PC-3 (cell line): ENCODE results near the gene KAZN. TPM values are rescaled to one million over a fixed set of nuclear protein-coding genes. Genes with fewer than 3 reads are reported as not detected.

Source experiments
- ATAC-seq: fragments of 200-7000 bp; cut with Tn5 transposase; 2 replicates; pipeline ENCODE4 v1.9.1; 2020; ENCODE audit warnings: mild to moderate bottlenecking, moderate library complexity
- BruUV-seq: library from RNA; stranded (reverse); fragments of 400-500 nt; replicated peaks from 2 replicates; lab custom pipeline; 2021; lab: Mats Ljungman, UMichigan
- CTCF ChIA-PET: fragments of 300-600 bp; sonication (Branson Sonifier 250); formaldehyde crosslinking; loops from one replicate; lab custom pipeline; 2022; ENCODE audit warnings: antibody characterized with exemption; lab: Charles Lee
- POLR2A ChIA-PET: fragments of 300-600 bp; sonication (Branson Sonifier 250); formaldehyde crosslinking; loops from one replicate; lab custom pipeline; 2022; ENCODE audit warnings: antibody characterized with exemption; ENCODE audit not compliant: unreplicated experiment; lab: Charles Lee
- DNase-seq: peaks from one replicate; pipeline ENCODE4 v3.0.0-alpha.2; 2015
- H2AFZ ChIP-seq: fragments of 300-600 bp; sonication (generic); 2 replicates; pipeline ENCODE4 v1.6.0; 2016; ENCODE audit warnings: antibody characterized with exemption, low read length
- H3F3A ChIP-seq: fragments of 300-600 bp; sonication (generic); one replicate; pipeline ENCODE4 v1.6.0; 2017; ENCODE audit warnings: antibody characterized with exemption, low read length, control low read depth, mild to moderate bottlenecking; ENCODE audit not compliant: unreplicated experiment
- H3K27ac ChIP-seq: fragments of 300-600 bp; sonication (generic); 2 replicates; pipeline ENCODE4 v1.5.1; 2016; ENCODE audit warnings: mild to moderate bottlenecking, low read length
- H3K27me3 ChIP-seq: fragments of 300-600 bp; sonication (generic); 2 replicates; pipeline ENCODE4 v1.6.1; 2016; ENCODE audit warnings: low read length, mixed read lengths
- H3K36me3 ChIP-seq: fragments of 300-600 bp; sonication (generic); 2 replicates; pipeline ENCODE4 v1.6.1; 2016; ENCODE audit warnings: low read depth, mixed run types, low read length, mixed read lengths
- H3K4me1 ChIP-seq: fragments of 300-600 bp; sonication (generic); 2 replicates; pipeline ENCODE4 v1.5.1; 2016; ENCODE audit warnings: low read length; ENCODE audit not compliant: insufficient read depth
- H3K4me2 ChIP-seq: fragments of 300-600 bp; sonication (generic); 2 replicates; pipeline ENCODE4 v1.6.0; 2016; ENCODE audit warnings: low read length
- H3K4me3 ChIP-seq: fragments of 300-600 bp; sonication (generic); 2 replicates; pipeline ENCODE4 v1.5.1; 2016; ENCODE audit warnings: mild to moderate bottlenecking, low read length, mixed read lengths
- H3K79me2 ChIP-seq: fragments of 300-600 bp; sonication (generic); 2 replicates; pipeline ENCODE4 v1.6.1; 2017; ENCODE audit warnings: low read length, mixed read lengths
- H3K9ac ChIP-seq: fragments of 300-600 bp; sonication (generic); 2 replicates; pipeline ENCODE4 v1.6.0; 2016; ENCODE audit warnings: mild to moderate bottlenecking, low read length
- H3K9me2 ChIP-seq: fragments of 300-600 bp; sonication (generic); replicated peaks from 2 replicates; pipeline ENCODE4 v1.6.1; 2016; ENCODE audit warnings: mixed run types, low read length, mixed read lengths
- H3K9me3 ChIP-seq: fragments of 300-600 bp; sonication (generic); 2 replicates; pipeline ENCODE4 v1.6.1; 2016; ENCODE audit warnings: low read length, mixed read lengths
- H4K20me1 ChIP-seq: fragments of 300-600 bp; sonication (generic); 2 replicates; pipeline ENCODE4 v1.6.1; 2016; ENCODE audit warnings: low read length, mixed read lengths
- CTCF ChIP-seq: fragments of 300-600 bp; sonication (generic); conservative IDR thresholded peaks from 2 replicates; pipeline ENCODE4 v1.5.1; 2017; ENCODE audit warnings: antibody characterized with exemption, low read depth, mild to moderate bottlenecking, low read length
- EZH2 ChIP-seq: fragments of 300-600 bp; sonication (generic); IDR thresholded peaks from one replicate; pipeline ENCODE4 v1.6.1; 2017; ENCODE audit warnings: antibody characterized with exemption, mild to moderate bottlenecking, low read length; ENCODE audit not compliant: unreplicated experiment
- EZH2phosphoT487 ChIP-seq: fragments of 300-600 bp; sonication (generic); IDR thresholded peaks from 2 replicates; pipeline ENCODE4 v1.6.1; 2018; ENCODE audit warnings: mild to moderate bottlenecking, antibody characterized with exemption, low read length, borderline replicate concordance
- intact Hi-C: fragments of 100-400 bp; cut with micrococcal nuclease; formaldehyde crosslinking; loops from 2 replicates; pipeline ENCODE4 v1.9.0; 2023
- total RNA-seq: library from RNA; depleted of rRNA; stranded (reverse); fragments of >200 nt; gene quantifications from 2 replicates; pipeline ENCODE4 v1.2.3, GENCODE V29; 2014

Gene KAZN
- total RNA-seq, 1 experiment from 2014 or later, result 2.0 TPM

- Histone ChIP-seq H2AFZ (no peak overlapping the region), H3K4me1 (peaks cover 20% of the 10 kb centered on the region), H3K27me3 (no peaks in the 10 kb centered on the region), H3K27ac (no peak overlapping the region), H4K20me1 (no peaks in the 10 kb centered on the region), H3K9me2 (no peaks in the 10 kb centered on the region), H3K4me3 (no peak overlapping the region), H3K36me3 (no peaks in the 10 kb centered on the region), H3K9ac (no peak overlapping the region), H3F3A (no peaks in the 10 kb centered on the region), H3K9me3 (no peaks in the 10 kb centered on the region), H3K4me2 (no peak overlapping the region), H3K79me2 (no peaks in the 10 kb centered on the region)
- POLR2A ChIA-PET, result no interaction called here
- DNase-seq (no peak), ATAC-seq (no peak)
- CTCF ChIA-PET, result no interaction called here
- BruUV-seq, result no TSS peak
- TF ChIP-seq EZH2phosphoT487, result no peak
- TF ChIP-seq CTCF, result no peak
- TF ChIP-seq EZH2, result no peak
- intact Hi-C loops, result no loop called here
These were observed 163.0 kb downstream of the KAZN start for GRCh38 chr1:14761291-14762153.

- no peak overlapping the region for H3K4me3 ChIP-seq
- H2AFZ ChIP-seq, result no peak overlapping the region
- H3F3A ChIP-seq, result no peaks in the 10 kb centered on the region
- intact Hi-C loops, result no loop called here
- no peak overlapping the region for H3K9ac ChIP-seq
- BruUV-seq, result no TSS peak
- ChIA-PET CTCF (no interaction called here), POLR2A (no interaction called here)
- peaks cover 19% of the 10 kb centered on the region for H3K4me1 ChIP-seq
- TF ChIP-seq CTCF (no peak), EZH2phosphoT487 (no peak)
- no peaks in the 10 kb centered on the region; the same call in 1 of the 2 replicates for H3K9me2 ChIP-seq
- H3K79me2 ChIP-seq, result no peaks in the 10 kb centered on the region
- no peak overlapping the region for H3K27ac ChIP-seq
- H3K4me2 ChIP-seq, result no peak overlapping the region
- no peaks in the 10 kb centered on the region for H3K27me3 ChIP-seq
- DNase-seq, result no peak
- no peak for ATAC-seq
- no peaks in the 10 kb centered on the region for H4K20me1 ChIP-seq
- H3K9me3 ChIP-seq, result no peaks in the 10 kb centered on the region
- H3K36me3 ChIP-seq, result no peaks in the 10 kb centered on the region
These were observed 165.5 kb downstream of the KAZN start for GRCh38 chr1:14763977-14764376.

GRCh38 chr1:14765773-14766172, 167.3 kb downstream of the KAZN start:
- Histone ChIP-seq H3K9me2 (no peaks in the 10 kb centered on the region; the same call in 1 of the 2 replicates), H3K27ac (peak overlapping the region; percentile 41), H3K9me3 (no peaks in the 10 kb centered on the region), H4K20me1 (no peaks in the 10 kb centered on the region), H3K9ac (no peak overlapping the region), H3K4me1 (peaks cover 19% of the 10 kb centered on the region), H3K27me3 (no peaks in the 10 kb centered on the region), H3F3A (no peaks in the 10 kb centered on the region), H3K79me2 (no peaks in the 10 kb centered on the region), H3K36me3 (no peaks in the 10 kb centered on the region), H3K4me2 (peak overlapping the region; percentile 38), H3K4me3 (no peak overlapping the region), H2AFZ (0 out of 2 replicates have a peak overlapping the region, but pooled peaks have one; percentile 7)
- ATAC-seq, result peak; percentile 99
- DNase-seq, result peak; percentile 92
- TF ChIP-seq EZH2 (no peak), CTCF (no peak; the same call in 1 of the 2 replicates), EZH2phosphoT487 (no peak)
- no TSS peak for BruUV-seq
- intact Hi-C loops, result no loop called here
- POLR2A ChIA-PET, result interaction anchor here (0.7 kb wide), 1 partner anchor 438 kb away, joined by 3 read pairs; no protein-coding TSS in a partner anchor
- CTCF ChIA-PET, result interaction anchor here (0.6 kb wide), 1 partner anchor 268 kb away, joined by 4 read pairs; no protein-coding TSS in a partner anchor
